ENCODE results near the gene RAB26.
A peak's percentile ranks its signal among the peaks of the same experiment; 100 is the strongest.
"Not testable (repeated sequence)": the region's sequence is repeated elsewhere in the genome, so short reads cannot be mapped to it uniquely, and the experiment has no call there.

The RAB26 gene

DNA sequence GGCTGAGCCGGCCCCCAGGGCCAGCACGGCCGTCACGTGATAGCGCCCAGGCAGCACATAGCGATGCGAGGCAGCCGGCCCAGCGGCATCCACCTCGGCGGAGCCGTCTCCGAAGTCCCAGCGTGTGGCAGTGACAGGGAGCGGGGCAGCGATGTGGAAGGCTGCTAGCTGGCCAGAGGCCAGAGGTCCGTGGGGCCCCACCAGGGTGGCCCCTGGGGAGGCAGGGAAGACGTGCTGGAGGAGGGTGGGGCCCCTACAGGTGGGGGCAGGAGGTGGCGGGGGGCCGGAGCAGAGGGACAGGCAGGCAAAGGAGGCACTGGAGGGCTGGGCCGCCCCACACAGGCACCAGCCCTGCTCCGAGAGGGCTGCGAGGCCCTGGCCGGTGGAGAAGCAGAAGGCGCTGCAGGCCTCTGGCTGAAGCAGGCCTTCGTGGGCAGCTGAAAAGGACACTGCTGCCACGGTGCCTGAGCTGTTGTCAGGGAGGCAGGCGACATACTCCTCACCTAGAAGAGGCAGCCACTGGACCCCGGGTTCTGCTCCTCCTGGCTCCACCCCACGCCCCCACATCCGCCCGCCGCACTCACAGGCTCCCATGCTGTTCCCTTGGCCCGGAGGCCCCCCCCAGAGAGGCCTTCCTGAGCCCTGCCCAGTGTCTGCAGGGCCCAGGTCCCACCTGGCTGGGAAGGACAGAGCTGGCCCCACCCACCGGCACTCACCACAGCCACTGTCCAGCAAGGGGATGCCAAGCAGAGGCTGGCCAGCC, 30.3 kb upstream of the RAB26 start:
- not testable (repeated sequence) for DNase-seq

GRCh38 chr16:2121325-2121724, 27.1 kb upstream of the RAB26 start:
- DNase-seq = peak; percentile 69

DNA sequence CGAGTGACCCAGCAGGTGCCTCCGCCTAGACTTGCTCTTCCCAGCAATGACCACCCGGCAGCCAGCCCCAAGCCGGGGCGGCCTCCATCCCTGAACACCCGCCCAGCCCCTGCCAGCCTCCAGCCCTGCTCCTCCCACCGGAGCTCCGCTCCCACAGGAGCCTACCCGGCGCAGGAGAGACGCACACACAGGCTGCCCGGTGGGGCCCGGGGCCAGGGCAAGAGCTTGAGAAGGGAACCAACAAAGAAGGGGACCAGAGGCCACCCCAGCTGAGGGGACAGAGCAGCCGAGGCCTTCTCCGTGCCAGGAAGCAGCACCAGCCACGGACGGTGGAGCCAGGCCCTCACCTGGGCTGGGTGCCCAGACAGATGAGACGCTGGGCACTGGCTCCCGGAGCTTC, 26.6 kb upstream of the RAB26 start:
- no peak for DNase-seq

GRCh38 chr16:2122429-2122828, 26.0 kb upstream of the RAB26 start:
- DNase-seq = no peak

DNA sequence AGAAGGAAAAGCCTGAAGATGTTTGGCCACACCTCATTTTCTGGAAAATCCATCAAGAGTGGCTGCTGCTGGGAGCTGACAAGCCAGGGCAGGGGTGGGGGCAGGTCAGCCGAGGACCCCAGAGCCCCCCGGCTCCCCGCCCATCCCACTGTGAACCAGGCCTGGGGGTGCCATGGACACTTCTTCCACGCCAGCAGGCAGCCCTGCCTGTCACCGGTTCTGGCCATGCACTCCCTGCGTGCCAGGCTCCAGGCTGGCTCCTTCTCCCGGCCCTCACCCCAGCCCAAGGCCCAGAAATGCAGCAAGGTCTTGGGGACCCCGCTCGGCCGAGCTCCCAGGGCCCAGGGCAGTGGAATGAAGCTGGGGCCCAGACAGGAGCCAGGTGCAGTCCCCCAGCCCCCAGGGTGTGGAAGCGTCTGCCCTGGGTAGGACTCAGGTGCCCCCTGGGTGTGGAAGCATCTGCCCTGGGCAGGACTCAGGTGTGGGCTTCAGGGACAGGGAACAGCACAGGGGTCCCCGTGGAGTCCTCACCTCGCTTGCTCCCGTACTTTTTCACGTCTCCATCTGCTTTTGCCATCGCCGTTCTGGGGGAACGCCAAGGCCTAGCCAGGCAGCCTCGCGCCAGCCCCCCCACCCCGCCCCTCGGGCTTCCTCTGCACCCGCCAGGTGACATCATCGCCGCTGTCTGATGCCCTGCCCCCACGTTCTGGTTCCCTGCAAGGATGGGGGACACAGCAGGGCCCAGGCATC, 25.3 kb upstream of the RAB26 start:
- not testable (repeated sequence) for DNase-seq

- DNase-seq = not testable (repeated sequence)
Measured at GRCh38 chr16:2123706-2124376, 24.6 kb upstream of the RAB26 start.

- DNase-seq = not testable (repeated sequence)
Measured at GRCh38 chr16:2124377-2124693, 24.1 kb upstream of the RAB26 start.

- peak; percentile 47 for DNase-seq
Measured at GRCh38 chr16:2124694-2125444, 23.6 kb upstream of the RAB26 start.

DNA sequence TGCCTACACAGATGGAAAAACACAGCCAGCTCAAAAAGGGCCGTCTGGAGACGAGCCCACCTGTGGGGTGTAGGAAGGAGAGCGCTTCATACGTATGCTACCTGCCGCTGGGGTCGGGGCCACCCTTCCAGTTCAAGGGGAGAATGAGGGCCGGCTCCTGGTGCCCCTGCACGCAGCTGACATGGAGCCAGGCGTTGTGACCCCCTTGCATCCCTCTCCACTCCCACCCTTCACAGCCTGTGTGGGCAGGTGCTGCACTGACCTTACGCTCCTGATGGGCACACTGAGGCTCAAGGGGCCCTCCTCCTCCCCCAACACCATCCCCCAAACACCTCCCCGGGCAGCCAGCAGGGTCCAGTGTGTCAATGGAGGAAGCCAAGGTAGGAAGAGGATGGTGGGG, 22.8 kb upstream of the RAB26 start:
- not testable (repeated sequence) for DNase-seq

GRCh38 chr16:2126161-2126743, 22.2 kb upstream of the RAB26 start:
- not testable (repeated sequence) for DNase-seq

- not testable (repeated sequence) for DNase-seq
Measured at GRCh38 chr16:2126928-2127556, 21.4 kb upstream of the RAB26 start.

- peak; percentile 24 for DNase-seq
Measured at GRCh38 chr16:2127630-2128280, 20.7 kb upstream of the RAB26 start.

GRCh38 chr16:2129251-2129650, 19.2 kb upstream of the RAB26 start:
- DNase-seq = not testable (repeated sequence)

DNA sequence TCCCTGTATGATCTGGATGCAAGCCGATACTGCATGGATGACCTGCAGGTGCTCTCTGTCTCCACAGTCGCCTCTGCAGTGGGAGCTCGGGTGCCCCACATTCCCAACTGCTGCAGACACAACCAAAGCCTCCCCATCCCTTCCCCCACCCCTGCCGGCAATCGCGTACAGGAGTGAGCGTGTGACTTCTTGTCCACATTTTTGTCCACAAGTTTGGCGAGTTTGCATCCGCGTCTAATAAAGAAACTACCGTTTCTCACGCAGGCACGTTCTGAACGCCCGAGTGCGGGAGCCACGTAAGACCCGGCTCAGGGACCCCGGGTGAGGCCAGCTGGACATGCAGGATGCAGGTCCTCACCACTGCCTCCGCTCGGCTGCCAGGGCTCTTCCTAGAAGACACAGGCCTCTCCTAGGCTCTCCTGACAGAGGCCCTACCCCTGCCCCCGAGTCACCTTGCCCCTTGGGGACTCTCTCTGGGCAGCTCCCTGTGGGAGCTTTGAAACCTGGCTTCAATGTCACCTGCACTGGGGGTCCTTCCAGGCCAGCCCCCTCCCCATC, 18.5 kb upstream of the RAB26 start:
- DNase-seq = not testable (repeated sequence)

DNA sequence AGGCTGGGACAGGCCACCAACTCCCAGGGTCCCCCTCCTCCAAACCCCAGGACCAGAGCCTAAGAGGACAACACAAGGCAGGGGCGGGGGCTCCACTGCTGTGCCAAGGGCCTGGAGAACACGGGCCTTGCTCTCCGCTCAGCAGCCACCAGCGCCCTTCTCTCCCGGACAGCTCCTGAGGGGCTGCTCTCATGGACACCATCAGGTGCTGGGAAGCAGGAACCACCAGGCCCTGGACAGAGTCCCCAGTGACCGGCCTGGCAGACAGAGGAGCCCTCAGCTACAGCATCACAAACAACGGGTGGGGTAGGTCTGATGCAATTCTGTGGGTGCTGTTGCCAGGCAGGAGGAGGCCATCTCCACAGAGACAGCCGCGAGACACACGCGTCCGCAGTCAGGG, 14.6 kb upstream of the RAB26 start:
- not testable (repeated sequence) for DNase-seq

- not testable (repeated sequence) for DNase-seq
Measured at GRCh38 chr16:2135071-2135470, 13.4 kb upstream of the RAB26 start.

DNA sequence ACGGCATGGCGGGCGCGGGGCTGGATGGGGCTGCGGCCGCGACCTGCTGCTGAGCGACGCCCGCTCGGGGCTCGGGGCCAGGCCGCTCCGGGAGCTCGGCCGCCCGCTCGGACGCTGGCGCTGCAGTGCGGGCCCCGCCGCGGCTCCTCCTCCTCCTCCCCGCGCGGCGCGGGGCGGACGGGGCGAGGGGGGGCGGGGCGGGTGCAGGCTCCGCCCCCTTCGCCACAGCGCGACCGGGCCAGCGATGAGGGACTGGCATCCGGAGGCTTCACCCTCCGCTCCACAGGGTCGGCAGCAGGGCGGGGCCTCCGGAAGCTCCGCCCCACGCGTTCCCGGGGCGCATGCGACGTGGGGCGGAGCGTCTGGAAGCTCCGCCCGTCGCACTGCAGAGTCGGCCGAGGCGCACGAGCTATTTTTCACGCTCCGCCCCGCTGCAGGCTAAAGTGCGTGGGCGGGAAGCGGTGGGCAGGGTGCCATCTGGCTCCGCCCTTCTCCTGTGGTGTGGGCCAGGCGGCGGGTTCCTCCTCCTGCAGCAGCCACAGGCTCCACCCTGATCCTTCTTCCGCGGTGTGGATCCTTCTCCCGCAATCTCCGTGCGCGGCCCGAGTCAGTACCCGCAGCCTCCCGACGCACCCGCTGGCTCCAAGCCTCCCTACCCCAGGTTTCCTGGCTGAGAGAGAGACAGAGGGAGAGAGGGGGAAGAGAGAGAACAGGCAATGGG, 12.5 kb upstream of the RAB26 start, which contains the start of gene PKD1:
PKD1 (minus strand) TSS at position 129 of the 721 bp plus-strand sequence. CDS start 209 bp downstream, outside the sequence.
- DNase-seq = peak; percentile 95

DNA sequence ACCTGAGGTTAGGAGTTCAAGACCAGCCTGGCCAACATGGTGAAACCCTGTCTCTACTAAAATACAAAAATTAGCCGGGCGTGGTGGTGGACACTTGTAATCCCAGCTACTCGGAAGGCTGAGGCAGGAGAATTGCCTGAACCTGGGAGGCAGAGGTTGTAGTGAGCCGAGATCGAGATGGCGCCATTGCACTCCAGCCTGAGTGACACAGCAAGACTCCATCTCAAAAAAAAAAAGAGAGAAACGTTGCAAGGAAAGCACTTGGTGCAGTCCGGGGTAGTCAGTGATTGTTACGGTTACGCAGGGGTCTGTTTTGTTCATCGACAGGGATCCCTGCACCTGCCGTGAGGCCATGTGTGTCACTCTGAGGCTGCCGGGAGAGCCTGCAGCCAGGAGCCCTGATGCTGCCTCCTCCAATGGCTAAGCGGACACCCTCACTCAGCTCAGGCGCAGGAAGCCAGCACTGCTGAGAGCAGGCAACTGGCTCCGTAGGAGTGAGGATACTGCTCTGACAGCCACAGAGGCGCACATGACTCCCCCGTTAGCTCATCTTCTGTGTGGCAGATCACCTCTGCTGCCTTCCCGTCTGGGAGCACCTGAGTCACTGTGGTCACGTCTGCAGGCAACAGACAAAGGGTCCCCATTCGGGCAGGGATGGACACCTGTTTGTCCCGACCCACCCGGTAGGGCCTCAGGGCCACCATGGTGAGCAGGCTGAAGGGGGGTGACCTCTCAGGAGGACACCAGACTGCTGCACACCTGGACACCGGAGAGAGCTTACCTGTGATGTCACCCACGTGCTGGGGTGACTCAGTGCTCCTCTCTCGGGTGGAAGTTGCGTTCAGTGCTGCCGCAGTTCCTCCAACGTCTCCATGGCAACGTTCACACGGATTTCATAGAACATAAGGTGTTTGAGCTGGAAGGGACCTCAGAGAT, 5.2 kb upstream of the RAB26 start:
- no peak for DNase-seq

DNA sequence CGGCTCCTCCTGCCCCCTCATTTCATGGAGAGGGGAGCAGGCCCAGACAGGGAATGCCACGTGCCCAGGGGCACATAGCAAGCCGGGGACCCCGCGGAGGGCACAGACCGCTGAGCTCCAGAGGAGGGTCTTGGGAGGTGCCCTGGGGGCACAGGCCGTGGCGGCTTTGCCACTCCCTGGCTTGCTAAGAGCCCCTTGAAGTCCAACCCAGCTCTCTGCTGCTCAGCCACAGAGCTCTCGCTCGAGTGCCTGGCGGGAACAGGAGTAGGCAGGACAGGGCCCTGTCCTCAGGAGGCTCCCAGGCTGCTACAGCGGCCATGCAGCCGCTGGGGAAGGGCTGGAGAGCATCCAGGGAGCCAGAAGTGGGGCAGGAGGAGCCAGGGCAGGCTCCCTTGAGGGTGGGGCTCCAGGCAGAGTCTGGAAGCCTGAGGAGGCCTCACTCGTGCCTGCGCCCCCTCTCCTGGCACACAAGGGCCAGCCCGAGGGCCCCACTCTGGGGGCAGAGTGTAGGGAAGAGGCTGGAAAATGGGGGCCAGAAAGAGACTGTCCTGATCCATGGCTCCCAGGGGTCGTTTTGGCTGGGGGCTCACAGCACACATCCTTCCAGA, 4.4 kb upstream of the RAB26 start:
- DNase-seq = no peak
